ENCODE measurements around the gene ATXN7. TPM values are rescaled to one million over a fixed set of nuclear protein-coding genes. Genes with fewer than 3 reads are reported as not detected.

The ATXN7 gene
- total RNA-seq, 2 experiments from 2014 or later: 15.2 to 35.2 TPM

DNA sequence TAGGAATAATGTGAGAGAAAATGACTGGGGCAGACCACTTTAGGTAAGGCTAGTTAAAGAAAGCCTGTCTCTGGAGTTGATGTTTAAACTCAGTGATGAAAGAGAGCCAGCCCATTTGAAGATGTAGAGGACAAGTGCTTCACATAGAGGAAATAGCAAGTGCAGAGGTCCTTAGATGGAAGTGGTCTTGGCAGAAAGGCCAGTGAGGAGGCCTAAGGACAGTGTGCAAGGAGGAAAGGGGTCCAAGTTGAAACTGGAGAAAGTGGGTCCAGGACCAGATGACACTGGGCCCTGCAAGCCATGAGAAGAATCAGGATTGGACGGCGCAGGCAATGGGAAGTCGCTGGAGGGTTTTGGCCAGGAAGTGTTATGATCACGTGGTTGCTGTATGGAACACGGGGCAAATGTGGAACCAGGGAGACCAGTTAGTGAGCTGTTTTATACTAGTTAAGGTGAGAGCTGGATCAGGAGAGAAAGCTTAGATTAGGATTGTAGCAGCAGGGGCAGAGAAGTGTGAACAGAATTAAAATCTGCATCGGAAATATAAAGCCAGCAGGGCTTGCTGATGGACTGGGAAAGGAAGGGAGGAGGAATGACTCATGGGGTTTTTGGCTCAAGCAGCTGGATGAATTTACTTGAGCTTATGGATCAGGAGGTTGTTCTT is 96.5 kb downstream of the ATXN7 start:
- H3K9me2 ChIP-seq (ENCODE audit: insufficient read depth, low read length): no peaks in the 10 kb centered on the region
- no peaks in the 10 kb centered on the region for H3K9me3 ChIP-seq (ENCODE audit: low read length)
- peaks cover 4% of the 10 kb centered on the region for H3K79me2 ChIP-seq (ENCODE audit: insufficient read depth, low read depth, low read length)
- no peak overlapping the region for H2AFZ ChIP-seq (ENCODE audit: low read length)
- H3K4me1 ChIP-seq (ENCODE audit: insufficient read depth, low read length, poor library complexity, severe bottlenecking): peaks cover 17% of the 10 kb centered on the region
- TF ChIP-seq, protein P1, sequence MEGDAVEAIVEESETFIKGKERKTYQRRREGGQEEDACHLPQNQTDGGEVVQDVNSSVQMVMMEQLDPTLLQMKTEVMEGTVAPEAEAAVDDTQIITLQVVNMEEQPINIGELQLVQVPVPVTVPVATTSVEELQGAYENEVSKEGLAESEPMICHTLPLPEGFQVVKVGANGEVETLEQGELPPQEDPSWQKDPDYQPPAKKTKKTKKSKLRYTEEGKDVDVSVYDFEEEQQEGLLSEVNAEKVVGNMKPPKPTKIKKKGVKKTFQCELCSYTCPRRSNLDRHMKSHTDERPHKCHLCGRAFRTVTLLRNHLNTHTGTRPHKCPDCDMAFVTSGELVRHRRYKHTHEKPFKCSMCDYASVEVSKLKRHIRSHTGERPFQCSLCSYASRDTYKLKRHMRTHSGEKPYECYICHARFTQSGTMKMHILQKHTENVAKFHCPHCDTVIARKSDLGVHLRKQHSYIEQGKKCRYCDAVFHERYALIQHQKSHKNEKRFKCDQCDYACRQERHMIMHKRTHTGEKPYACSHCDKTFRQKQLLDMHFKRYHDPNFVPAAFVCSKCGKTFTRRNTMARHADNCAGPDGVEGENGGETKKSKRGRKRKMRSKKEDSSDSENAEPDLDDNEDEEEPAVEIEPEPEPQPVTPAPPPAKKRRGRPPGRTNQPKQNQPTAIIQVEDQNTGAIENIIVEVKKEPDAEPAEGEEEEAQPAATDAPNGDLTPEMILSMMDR (conservative IDR thresholded peaks at IDR 0.05; ENCODE audit: low read length): no peak
- no peak for TF ChIP-seq EZH2phosphoT487 (IDR thresholded peaks at IDR 0.05; ENCODE audit: borderline replicate concordance, low read depth, low read length)
- ChIA-PET POLR2A (interaction anchor here (0.9 kb wide), 1 partner anchor 9 kb away, joined by 4 read pairs; no protein-coding TSS in a partner anchor), CTCF (ENCODE audit: unreplicated experiment) (no interaction called here)
- H3K4me2 ChIP-seq (ENCODE audit: low read length): no peak overlapping the region
- BruUV-seq (replicated peaks): no TSS peak
- intact Hi-C loops (cut with micrococcal nuclease; ENCODE audit: unreplicated experiment): no loop called here
- H3K36me3 ChIP-seq (ENCODE audit: insufficient read depth, low read length): peaks cover 41% of the 10 kb centered on the region; the same call in 1 of the 2 replicates
- H3K27ac ChIP-seq (ENCODE audit: low read depth, low read length, poor library complexity, severe bottlenecking): no peak overlapping the region
- DNase-seq (ENCODE audit: low spot score): no peak
- peaks cover 30% of the 10 kb centered on the region for H4K20me1 ChIP-seq (ENCODE audit: insufficient read depth, low read length)
- H3K4me3 ChIP-seq (ENCODE audit: low read depth, low read length, poor library complexity, severe bottlenecking): no peak overlapping the region

DNA sequence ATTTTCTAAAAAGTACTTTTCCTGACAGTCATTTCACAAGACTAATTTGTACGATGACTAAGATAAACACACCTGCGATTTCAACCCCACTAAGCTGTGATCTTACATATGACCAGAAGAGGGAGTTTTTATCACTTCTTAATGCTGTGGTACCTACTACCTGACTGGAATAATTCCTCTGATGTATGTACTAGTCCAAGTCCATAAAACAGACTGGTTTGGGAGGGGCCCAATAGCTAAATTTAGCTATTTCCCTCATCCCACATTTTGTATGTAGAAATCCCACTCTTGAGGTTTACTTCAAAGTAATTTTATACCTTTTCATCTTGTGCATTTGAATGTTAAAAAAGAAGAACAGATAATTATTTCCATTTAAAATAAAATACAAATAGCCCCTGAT is 98.2 kb downstream of the ATXN7 start:
- Histone ChIP-seq H3K4me2 (ENCODE audit: low read length) (no peak overlapping the region), H3K36me3 (ENCODE audit: insufficient read depth, low read length) (peaks cover 24% of the 10 kb centered on the region; the same call in 1 of the 2 replicates), H3K9me2 (ENCODE audit: insufficient read depth, low read length) (no peaks in the 10 kb centered on the region), H3K4me1 (ENCODE audit: insufficient read depth, low read length, poor library complexity, severe bottlenecking) (peaks cover 17% of the 10 kb centered on the region), H3K4me3 (ENCODE audit: low read depth, low read length, poor library complexity, severe bottlenecking) (no peak overlapping the region), H4K20me1 (ENCODE audit: insufficient read depth, low read length) (peaks cover 33% of the 10 kb centered on the region), H3K9me3 (ENCODE audit: low read length) (no peaks in the 10 kb centered on the region), H2AFZ (ENCODE audit: low read length) (no peak overlapping the region), H3K27ac (ENCODE audit: low read depth, low read length, poor library complexity, severe bottlenecking) (no peak overlapping the region), H3K79me2 (ENCODE audit: insufficient read depth, low read depth, low read length) (peaks cover 5% of the 10 kb centered on the region)
- intact Hi-C loops (cut with micrococcal nuclease; ENCODE audit: unreplicated experiment): no loop called here
- ChIA-PET POLR2A (interaction anchor here (0.8 to 1.2 kb wide), 2 partner anchors 14 to 17 kb away, joined by 3 to 4 read pairs; no protein-coding TSS in a partner anchor), CTCF (ENCODE audit: unreplicated experiment) (interaction anchor here (1.0 kb wide), 1 partner anchor 17 kb away, joined by 4 read pairs; no protein-coding TSS in a partner anchor)
- no TSS peak for BruUV-seq (replicated peaks)
- no peak for TF ChIP-seq EZH2phosphoT487 (IDR thresholded peaks at IDR 0.05; ENCODE audit: borderline replicate concordance, low read depth, low read length)
- TF ChIP-seq, protein P1 (conservative IDR thresholded peaks at IDR 0.05; ENCODE audit: low read length): peak; percentile 79
- DNase-seq (ENCODE audit: low spot score): peak; percentile 62

DNA sequence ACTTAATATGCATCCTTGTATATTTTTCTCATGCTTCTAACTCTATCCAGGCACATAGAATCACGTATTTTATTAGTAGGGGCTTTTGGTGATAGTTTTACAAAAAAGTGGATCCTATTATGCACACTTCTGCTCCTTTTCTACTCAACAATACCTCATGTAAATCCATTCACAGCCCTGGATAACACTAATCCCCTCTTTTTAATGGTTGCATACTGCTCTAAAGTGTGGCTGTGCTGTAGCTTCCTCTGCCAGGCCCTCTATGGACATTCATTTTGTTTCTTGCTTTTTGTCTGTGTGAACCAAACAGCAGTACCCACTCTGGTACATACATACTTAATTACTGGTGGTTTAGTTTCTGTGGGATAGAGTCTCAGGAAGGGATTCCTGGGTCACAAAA is 99.8 kb downstream of the ATXN7 start:
- BruUV-seq (replicated peaks): no TSS peak

More for the DNA sequence above, 99.8 kb downstream of the ATXN7 start:
- intact Hi-C loops (cut with micrococcal nuclease; ENCODE audit: unreplicated experiment): no loop called here
- no peak overlapping the region for H2AFZ ChIP-seq (ENCODE audit: low read length)
- peaks cover 17% of the 10 kb centered on the region; the same call in 1 of the 2 replicates for H3K36me3 ChIP-seq (ENCODE audit: insufficient read depth, low read length)
- POLR2A ChIA-PET: interaction anchor here (0.8 kb wide), 1 partner anchor 10 kb away, joined by 3 read pairs; no protein-coding TSS in a partner anchor
- H3K27ac ChIP-seq (ENCODE audit: low read depth, low read length, poor library complexity, severe bottlenecking): no peak overlapping the region
- CTCF ChIA-PET (ENCODE audit: unreplicated experiment): no interaction called here
- DNase-seq (ENCODE audit: low spot score): no peak
- H3K9me3 ChIP-seq (ENCODE audit: low read length): no peaks in the 10 kb centered on the region
- H4K20me1 ChIP-seq (ENCODE audit: insufficient read depth, low read length): peaks cover 18% of the 10 kb centered on the region
- H3K9me2 ChIP-seq (ENCODE audit: insufficient read depth, low read length): no peaks in the 10 kb centered on the region
- TF ChIP-seq EZH2phosphoT487 (IDR thresholded peaks at IDR 0.05; ENCODE audit: borderline replicate concordance, low read depth, low read length): no peak
- TF ChIP-seq, protein P1 (conservative IDR thresholded peaks at IDR 0.05; ENCODE audit: low read length): no peak
- H3K4me2 ChIP-seq (ENCODE audit: low read length): no peak overlapping the region
- H3K4me3 ChIP-seq (ENCODE audit: low read depth, low read length, poor library complexity, severe bottlenecking): no peak overlapping the region
- peaks cover 10% of the 10 kb centered on the region for H3K4me1 ChIP-seq (ENCODE audit: insufficient read depth, low read length, poor library complexity, severe bottlenecking)
- H3K79me2 ChIP-seq (ENCODE audit: insufficient read depth, low read depth, low read length): peaks cover 5% of the 10 kb centered on the region

Data from OCI-LY7 (cell line).